ENCODE measurements around the gene ICE1.
A peak's percentile ranks its signal among the peaks of the same experiment; 100 is the strongest.

- TF ChIP-seq TAF1 (IDR thresholded peaks at IDR 0.05; ENCODE audit: borderline replicate concordance, insufficient read depth, low read length) (0 out of 2 replicates have a peak, but pooled peaks have one; percentile 19), POLR2AphosphoS5 (IDR thresholded peaks at IDR 0.05; ENCODE audit: low read depth, low read length) (peak; percentile 42), REST (IDR thresholded peaks at IDR 0.05; ENCODE audit: insufficient read depth in 1 of 2, low read depth in 2 of 2, low read length in 2 of 2) (peak in 1 of 2 experiments; percentile 11; a peak in 1 of 4 replicates)
Observed at GRCh38 chr5:5421961-5422818, at the start of gene ICE1.
